Fibroblast of skin of scalp (primary cell): ENCODE data around the gene SET.
"Not testable (repeated sequence)": the region's sequence is repeated elsewhere in the genome, so short reads cannot be mapped to it uniquely, and the experiment has no call there.

Experiments
- DNase-seq: peaks from one replicate; pipeline ENCODE4 v3.0.0-alpha.2; 2013

Gene SET

DNA sequence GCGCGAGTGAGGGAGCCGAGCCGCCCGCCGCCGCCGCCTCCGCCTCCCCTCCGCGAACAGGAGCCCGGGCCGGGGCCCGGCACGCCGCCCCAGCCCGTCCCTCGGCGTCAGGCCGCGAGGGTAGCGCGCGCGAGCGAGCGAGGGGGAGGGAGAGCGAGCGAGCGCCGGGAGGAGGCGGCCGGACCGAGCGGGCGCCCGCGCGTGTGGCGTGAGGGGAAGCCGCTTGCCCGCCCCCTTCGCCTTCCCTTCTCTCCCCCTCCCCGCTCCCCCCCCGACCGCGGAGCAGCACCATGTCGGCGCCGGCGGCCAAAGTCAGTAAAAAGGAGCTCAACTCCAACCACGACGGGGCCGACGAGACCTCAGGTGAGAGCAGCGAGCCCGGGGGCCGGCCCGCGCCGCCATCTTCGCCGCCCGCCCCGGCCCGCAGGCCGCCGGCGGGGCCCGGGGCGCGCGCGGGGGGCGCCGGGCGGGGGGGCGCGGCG lies 312 bp downstream of the SET start:
- no peak for DNase-seq

DNA sequence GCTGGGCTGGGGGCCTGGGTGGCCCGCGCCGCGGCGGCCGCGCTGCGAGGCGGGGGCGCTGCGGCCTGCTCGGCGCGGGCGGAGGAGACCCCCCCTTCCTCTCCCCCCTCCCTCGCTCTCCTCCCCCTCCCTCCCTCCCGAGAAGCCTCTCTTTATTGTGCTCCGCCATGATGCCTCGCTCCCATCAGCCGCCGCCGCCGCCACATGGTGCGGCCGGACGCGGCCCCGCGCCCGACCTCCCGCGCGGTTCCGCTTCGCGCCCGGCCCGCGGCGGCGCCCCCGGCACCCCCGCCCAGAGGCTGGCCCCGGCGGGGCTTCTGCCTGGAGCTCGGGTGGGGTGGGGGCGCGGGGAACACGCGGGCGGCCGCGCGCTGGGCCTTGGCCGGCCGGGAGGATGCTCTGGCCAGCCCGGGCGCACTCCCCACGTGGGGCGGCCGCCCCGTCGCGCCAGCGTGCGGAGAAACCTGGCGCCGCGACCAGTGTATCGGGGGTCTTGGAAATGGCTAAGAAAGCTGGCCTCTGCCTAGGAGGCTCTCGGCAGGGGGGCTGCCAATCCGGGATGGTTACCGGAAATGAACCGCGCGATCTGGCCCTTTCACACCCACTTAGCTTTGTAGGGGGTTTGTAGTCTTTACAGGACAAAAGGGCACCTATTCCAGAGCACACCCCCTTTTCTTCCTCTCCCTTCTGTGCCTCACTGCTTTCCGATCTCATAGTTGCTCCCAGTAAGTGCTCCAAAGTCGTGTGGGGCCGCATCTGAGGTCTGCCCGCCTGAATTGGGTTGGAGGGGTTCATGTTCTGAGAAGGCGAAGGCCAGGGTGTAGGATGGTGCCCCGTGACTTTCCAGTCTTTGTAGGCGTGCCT lies 1.0 kb downstream of the SET start:
- peak; percentile 65 for DNase-seq

DNA sequence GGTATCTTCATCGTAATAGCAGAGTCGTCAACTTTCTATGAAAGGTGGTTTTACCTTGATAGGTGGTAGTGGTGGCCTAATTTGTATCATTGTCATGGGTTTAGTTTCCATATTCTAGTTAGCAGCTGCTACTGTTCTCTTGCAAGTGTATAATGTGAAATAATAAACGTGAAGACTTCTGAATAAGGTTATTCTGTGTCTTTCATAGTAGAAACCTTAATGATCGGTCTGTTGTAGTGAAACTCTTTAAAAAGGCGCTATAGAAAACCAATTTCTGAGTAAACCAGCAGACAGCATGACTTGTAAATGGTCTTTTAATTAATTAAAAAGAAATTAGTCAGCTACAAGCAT lies 1.6 kb downstream of the SET start:
- no peak for DNase-seq

DNA sequence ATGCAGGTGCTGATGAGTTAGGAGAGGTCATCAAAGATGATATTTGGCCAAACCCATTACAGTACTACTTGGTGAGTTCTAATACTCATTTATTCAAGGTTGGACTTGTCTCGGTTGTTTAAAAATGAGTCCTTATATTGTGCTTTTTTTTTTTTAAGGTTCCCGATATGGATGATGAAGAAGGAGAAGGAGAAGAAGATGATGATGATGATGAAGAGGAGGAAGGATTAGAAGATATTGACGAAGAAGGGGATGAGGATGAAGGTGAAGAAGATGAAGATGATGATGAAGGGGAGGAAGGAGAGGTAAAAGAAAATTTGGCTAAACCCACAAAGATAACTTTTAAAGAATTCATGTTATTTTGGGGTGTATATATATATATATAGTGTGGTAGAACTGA lies 4.7 kb downstream of the SET start:
- not testable (repeated sequence) for DNase-seq

DNA sequence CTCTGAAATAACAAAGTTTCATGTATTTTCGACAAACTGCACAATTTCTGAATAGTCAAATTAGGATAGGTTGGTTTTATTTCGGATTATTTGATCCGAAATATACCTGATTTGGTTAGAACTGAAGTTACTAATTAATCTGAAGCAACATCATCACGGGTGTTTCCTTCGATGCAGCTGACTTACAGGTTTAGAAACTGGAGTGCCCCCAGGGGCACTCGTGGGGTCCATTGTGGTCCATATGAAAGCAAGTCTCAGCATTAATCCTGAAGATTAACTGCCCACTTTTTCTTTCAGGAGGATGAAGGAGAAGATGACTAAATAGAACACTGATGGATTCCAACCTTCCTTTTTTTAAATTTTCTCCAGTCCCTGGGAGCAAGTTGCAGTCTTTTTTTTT lies 5.3 kb downstream of the SET start:
- no peak for DNase-seq

DNA sequence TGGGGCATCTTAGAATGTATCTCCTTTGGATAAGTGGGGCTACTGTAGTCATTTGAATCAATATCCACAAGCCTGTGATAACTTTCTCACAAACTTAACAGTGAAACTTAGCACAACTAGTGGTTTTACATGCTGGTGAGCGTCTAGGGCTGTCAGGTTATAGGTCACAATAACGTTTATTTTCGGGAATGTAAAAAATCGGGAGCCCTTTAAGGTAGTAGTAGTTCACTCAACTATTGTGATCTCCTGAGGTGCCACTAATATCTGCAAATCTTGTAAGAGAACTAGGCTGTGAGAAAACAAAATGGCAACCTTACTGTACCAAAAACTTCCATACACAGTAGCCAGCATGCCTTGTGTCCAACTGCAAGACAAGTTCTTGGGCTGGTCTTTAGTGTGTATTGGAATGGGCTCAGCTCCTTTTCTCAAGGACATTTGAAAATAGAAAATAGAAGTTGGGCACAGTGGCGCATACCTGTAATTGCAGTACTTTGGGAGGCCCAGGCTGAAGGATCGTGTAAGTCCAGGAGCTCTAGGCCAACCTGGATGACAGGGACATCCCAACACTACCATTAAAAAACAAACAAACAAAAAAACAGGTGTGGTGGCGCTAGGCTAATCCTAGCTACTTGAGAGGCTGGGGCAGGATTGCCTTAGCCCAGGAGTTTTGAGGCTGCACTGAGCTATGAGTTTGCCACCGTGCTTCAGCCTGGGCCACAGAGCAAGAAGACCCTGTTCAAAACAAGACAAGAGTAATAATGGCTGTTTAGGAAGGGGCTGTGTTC lies 8.1 kb downstream of the SET start:
- DNase-seq, result no peak

DNA sequence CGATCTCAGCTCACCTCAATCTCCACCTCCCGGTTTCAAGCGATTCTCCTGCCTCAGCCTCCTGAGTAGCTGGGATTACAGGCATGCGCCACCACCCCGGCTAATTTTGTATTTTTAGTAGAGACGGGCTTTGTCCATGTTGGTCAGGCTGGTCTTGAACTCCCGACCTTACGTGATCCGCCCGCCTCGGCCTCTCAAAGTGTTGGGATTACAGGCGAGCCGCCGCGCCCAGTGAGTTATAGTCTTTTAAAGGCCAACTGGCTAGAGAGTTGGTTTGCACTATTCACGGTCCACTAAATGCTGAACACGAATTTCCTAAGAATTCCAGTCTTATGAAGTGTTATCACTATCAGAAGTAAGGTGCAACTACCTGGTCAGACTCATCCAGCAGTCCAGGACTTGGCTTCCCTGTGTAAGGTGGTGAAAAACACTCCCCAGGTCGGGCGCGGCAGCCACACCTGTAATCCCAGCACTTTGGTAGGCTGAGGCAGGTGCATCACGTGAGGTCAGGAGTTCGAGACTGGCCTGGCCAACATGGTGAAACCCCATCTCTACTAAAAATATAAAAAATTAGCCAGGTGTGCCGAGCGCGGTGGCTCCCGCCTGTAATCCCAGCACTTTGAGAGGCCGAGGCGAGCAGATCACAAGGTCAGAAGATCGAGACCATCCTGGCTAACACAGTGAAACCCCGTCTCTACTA lies 10.2 kb downstream of the SET start:
- not testable (repeated sequence) for DNase-seq

DNA sequence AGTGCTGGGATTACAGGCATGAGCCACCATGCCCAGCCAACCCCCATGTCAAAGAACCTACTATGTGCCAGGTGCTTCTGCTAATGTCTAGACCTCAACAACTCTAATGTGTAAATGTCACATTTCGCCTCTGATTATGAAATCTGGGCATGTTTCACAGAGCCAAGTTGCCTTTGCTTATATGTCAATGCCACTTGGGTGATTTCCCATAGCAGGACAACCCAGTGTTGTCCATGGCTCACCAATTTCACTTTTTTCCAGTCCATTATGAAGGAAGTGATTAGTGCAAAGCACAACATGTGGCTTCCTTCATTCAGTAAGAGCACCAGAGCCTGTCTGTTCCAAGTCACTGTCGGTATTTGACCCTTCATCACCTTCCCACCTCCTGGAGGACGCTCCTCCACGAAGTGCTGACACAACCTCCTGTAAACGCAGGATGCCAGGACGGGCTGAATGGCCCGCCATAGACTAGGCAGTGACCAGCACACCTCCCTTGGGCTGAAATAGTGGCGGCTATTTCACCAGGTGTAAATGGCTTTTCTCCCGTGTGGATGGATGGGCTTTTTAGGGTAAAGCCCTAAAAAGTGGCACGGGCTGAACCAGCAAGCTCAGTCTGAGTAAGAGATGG lies 12.3 kb downstream of the SET start:
- no peak for DNase-seq

DNA sequence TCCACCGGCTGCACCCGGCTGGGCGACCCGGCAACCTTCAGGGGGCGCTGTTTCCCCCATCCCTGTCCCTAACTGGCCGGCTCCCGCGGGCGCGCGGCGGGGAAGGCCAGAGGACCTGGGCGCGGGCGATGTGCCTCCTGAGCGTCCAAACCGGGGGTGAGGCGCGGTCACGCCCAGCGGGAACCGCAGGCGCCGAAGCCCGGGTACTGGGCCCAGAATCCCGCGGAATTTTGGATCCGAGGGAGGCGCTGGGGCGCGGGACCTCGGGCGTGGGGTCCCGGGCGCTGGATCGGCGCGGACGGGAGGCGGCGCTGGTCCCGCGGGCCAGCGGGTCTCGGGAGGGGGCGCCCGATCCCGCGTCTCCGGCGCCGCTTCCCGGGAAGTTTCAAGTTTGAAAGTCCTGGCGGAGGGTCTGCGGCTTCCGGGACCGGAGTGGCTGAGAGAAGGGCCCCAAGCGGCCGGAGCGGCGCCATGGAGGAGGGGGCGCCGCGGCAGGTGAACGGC lies 13.5 kb downstream of the SET start, which contains the start of gene PKN3:
PKN3 (plus strand) TSS at position 59 of the 504 bp plus-strand sequence; CDS start at position 472, 413 bp downstream.
- peak; percentile 82 for DNase-seq

DNA sequence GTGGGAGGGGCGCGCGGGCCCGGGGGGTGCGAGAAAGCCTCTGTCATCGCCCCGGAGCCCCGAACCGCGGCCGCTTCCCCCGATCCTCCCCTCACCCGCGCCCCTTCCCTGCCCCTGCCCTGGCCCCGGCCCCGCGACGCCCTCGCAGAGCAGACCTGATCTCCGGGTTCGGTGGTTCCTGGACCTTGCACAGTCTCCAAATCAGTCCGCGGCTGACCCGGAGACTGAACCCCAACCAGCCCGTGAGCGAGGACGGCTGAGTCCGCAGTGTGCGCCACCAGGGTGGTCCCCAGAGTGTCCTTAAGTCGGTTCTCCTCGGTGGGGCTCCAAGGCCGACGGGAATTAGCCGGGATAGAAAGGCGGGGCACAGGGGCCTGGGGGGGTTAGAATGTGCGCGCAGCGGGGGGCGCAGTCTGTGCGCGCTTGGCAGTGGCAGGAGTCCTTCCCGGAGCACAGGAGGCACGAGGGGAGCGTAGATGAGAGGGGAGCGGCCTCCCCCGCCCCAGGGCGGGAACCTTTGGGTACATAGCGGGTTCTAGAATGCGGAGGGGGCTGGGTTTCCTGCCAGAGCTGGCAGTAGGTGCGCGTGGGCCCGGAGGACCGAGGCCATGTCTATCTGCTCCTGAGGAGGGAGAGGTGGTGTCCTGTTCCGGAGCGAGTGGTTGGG lies 14.1 kb downstream of the SET start:
- peak; percentile 60 for DNase-seq

DNA sequence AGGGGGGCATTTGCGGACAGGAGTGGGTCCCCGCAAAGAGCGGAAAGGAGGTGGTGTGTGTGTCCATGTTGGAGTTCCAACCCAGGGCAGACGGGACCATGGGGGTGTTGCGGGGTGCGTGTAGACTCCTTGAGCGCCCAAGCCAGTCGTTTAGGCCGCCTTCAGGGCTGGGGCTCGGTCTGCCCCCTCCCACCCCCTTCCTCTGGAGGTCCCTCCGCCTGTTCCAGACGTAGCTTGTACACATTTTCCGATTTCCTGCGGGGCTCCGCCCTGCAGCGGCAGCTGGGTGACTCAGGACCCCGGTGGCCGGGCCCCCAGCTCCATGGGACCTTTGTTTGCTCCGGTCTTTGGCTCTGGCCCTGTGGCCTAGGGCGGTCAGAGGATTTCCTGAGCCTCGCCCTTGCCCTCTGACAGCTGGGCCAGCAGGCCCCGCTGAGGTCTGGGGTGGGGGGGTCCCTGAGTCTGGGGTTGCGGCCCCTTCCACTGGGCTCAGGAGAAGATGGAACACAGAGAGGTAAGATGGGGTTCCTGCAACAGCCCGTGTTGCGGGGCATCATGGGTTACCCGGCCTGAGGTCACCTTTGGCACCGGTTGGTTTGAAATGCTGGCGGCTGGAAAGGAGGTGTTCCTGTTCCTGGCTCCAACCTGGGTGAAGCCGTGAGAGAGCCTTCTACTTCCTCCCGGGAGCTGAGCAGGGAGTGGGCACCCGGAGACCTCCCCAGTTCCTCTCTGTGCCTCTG lies 14.8 kb downstream of the SET start:
- DNase-seq, result no peak

DNA sequence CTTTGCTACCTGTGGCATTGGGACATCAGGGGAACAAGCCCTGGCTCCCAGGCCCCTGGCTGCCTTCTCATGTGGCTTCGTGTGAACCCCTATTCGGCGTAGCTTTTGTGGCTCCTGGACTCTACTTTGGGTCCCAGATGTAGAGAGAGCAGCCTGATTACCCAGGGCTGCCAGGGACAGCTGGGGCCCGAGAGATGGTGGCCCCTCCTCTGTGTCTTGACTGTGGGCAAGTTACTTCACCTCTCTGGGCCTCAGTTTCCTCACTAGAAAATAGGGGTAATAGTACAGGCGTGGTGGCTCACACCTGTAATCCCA lies 15.3 kb downstream of the SET start:
- DNase-seq, result no peak

DNA sequence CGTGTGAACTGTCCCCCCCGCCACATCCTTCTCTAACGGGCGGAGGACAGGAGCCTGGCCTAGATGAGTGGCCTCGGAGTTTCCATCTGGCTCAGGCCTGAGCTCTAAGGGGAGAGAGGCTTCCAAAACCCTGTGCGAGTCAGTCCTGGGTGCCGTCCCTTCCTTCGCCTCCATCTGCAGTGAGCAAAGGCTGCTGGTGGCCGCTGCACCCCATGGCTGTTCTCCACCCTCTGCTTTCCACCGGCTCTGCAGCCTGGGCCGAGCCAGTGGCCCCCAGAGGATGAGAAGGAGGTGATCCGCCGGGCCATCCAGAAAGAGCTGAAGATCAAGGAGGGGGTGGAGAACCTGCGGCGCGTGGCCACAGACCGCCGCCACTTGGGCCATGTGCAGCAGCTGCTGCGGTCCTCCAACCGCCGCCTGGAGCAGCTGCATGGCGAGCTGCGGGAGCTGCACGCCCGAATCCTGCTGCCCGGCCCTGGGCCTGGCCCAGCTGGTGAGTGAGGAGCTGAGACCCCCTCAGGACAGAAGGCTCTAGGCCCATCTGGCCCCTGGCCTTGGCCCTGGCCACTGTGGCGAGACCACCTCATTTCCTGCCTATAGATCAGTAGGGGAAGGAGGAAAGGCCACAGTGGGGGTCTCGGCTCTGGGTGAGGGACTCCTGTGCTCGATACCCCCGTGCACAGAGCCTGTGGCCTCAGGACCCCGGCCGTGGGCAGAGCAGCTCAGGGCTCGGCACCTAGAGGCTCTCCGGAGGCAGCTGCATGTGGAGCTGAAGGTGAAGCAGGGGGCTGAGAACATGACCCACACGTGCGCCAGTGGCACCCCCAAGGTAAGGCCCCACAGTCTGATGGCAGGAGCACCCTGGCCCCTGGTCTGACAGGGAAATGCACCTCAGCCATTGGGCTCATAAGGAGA lies 16.3 kb downstream of the SET start:
- no peak for DNase-seq

DNA sequence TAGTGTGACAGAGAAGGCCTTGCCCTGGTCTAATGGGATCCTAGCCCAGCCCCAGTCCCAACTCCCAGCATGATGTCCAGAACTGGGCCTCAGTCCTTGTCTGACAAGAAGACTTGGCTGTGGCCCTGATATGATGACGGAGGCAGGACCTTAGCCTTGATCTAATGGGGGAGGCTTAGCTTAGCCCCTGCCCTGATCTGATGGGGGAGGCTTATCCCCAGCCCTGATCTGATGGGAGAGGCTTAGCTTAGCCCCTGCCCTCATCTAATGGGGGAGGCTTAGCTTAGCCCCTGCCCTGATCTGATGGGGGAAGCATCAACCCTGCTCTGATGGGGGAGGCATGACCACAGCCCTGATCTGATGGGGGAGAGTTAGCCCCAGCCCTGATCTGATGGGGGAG lies 17.0 kb downstream of the SET start:
- no peak for DNase-seq

DNA sequence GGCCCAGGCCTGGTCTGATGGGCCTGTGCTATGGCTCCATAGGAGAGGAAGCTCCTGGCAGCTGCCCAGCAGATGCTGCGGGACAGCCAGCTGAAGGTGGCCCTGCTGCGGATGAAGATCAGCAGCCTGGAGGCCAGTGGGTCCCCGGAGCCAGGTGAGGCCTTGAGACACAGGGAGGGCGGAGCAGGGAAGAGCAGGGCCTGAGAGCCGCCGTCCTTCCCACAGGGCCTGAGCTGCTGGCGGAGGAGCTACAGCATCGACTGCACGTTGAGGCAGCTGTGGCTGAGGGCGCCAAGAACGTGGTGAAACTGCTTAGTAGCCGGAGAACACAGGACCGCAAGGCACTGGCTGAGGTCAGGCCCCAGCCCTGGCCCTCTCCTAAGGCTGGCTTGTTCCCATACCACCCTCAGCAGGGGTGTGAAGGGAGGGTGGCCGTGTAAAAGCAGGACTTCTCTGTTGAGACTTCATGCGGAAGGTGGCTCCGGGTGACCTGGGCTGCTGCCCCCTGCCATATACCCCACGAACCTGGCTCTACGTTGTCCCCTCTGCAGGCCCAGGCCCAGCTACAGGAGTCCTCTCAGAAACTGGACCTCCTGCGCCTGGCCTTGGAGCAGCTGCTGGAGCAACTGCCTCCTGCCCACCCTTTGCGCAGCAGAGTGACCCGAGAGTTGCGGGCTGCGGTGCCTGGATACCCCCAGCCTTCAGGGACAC lies 17.8 kb downstream of the SET start:
- DNase-seq, result no peak

DNA sequence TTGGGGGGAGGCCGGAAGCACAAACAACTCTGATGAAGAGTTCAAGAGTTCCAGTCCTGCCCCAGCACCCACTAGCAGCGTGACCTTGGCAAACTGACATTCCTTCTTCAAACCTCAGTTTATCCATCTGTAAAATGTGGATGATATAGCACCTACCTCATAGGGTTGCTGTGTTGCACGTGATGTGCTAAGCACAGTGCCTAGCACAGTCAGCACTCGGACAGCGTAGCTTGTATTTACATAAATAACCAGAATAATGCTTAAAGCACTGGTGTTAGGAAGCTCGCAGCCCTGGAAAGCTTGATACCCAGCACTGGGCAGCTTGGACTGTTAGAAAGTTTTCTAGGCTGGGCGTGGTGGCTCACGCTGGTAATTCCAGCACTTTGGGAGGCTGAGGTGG lies 18.4 kb downstream of the SET start:
- no peak for DNase-seq

DNA sequence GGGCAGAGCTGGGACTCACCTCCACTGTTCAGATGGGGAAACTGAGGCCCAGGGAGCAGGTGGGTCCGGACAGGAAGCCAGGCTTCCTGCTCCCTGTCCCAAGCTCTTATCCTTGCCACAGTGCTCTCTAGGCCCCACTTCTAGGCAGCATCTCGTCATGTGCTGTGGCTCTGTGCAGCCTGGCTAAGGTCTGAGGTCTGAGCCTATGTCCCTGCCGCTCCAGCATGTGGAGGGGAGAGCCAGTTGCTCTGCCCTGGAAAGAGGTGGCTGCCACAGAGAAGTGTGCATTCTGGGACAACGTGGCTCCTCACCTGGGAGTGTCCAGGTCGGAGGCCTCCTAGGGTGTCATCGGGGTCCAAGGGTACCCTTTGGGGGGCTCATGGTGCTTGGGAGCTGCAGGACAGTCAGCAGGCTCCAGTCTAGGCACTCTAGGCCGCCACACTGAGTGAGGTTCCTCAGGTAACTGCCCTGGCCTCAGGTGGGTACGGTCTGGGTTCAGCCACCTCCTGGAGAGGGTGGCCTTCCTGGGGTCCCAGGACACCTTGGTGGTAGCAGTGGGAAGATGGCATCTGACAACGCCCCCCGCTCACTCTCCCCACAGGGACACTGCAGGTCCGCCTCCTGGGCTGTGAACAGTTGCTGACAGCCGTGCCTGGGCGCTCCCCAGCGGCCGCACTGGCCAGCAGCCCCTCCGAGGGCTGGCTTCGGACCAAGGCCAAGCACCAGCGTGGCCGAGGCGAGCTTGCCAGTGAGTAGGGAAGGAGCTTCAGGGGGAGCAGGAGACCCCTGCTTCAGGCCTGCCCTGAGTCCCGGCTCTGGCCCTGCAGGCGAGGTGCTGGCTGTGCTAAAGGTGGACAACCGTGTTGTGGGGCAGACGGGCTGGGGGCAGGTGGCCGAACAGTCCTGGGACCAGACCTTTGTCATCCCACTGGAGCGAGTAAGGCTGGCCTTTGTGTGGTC lies 23.7 kb downstream of the SET start:
- no peak for DNase-seq

DNA sequence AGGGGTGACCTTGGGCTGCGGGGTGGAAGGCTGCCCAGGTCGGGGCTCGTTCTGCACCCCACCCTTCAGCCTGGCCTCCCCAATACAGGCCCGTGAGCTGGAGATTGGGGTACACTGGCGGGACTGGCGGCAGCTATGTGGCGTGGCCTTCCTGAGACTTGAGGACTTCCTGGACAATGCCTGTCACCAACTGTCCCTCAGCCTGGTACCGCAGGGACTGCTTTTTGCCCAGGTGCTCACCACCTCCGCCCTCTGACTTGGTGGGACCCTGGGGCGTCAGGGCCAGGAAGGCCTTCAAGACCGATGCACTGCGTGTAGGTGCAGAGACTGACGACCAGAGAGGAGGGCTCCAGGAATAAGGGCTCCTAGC lies 24.4 kb downstream of the SET start:
- DNase-seq, result no peak
